Adrenal gland (tissue), 12 donors: Measurements from ENCODE around the gene FOCAD. TPM values are rescaled to one million over a fixed set of nuclear protein-coding genes. Genes with fewer than 3 reads are reported as not detected.

Source experiments
- DNase-seq, 7 donors: peaks; one replicate each; pipeline ENCODE4 v3.0.0-alpha.2; 2019 to 2020
- H3K27ac ChIP-seq, 5 donors: fragments of 200-600 bp; sonication (generic) in 4 of 5; 1 replicate in 3 of 5; 2 replicates in 2 of 5; pipeline versions ENCODE4 v1.5.1 to v1.8.0; 2016 to 2020; ENCODE audit warnings: mild to moderate bottlenecking in 1 of 5
- H3K27me3 ChIP-seq: fragments of 200-600 bp; 2 replicates; pipeline ENCODE4 v1.8.0; 2021
- H3K36me3 ChIP-seq, 2 donors: fragments of 200-600 bp; replicated peaks in 1 of 2; 1 replicate in 1 of 2; 2 replicates in 1 of 2; pipeline versions ENCODE4 v1.5.1 to v1.8.0; 2018 to 2022
- H3K4me1 ChIP-seq, 2 donors: fragments of 200-600 bp; replicated peaks in 1 of 2; 1 replicate in 1 of 2; 2 replicates in 1 of 2; pipeline versions ENCODE4 v1.5.1 to v1.8.0; 2018 to 2021
- H3K4me3 ChIP-seq, 4 donors: fragments of 200-600 bp; sonication (generic) in 3 of 4; one replicate each; pipeline ENCODE4 v1.5.1; 2016 to 2018
- H3K9me3 ChIP-seq, 3 donors: fragments of 200-600 bp; sonication (generic) in 1 of 3; replicated peaks in 1 of 3; 1 replicate in 2 of 3; 2 replicates in 1 of 3; pipeline versions ENCODE4 v1.5.1 to v1.8.0; 2016 to 2021
- POLR2A ChIP-seq, 2 donors: fragments of 450-650 bp; IDR thresholded peaks; one replicate each; pipeline ENCODE4 v1.6.1; 2017; ENCODE audit warnings: antibody characterized with exemption in 2 of 2, mild to moderate bottlenecking in 2 of 2, moderate library complexity in 1 of 2
- WGBS, 4 donors: extraction: QIAGEN DNeasy Blood & Tissue Kit in 2 of 4; methylation state at CpG; one replicate each; pipeline versions ENCODE4 v1.1.5 to v1.1.7; 2013 to 2017; 5-methylcytosine and 5-hydroxymethylcytosine counted together
- intact Hi-C, 2 donors: fragments of 100-400 bp; cut with DNase I; formaldehyde crosslinking; loops; one replicate each; pipeline versions ENCODE4 v1.14.1 to v1.15.0; 2022 to 2023
- polyA plus RNA-seq, 3 donors: library from polyadenylated mRNA; stranded (reverse); fragments of 200-250 nt in 2 of 3; fragments of 350-450 nt in 1 of 3; fragmentation: Illumina TruSeq in 1 of 3; extraction: RNeasy Lipid Tissue Mini Kit (QIAGEN cat#74804) in 1 of 3; gene quantifications; one replicate each; pipeline ENCODE4 v1.2.3, GENCODE V29; 2013 to 2014
- total RNA-seq, 9 donors: library from RNA; depleted of rRNA in 4 of 9; stranded (reverse); fragments of >200 nt in 4 of 9; fragments of 120-200 nt in 1 of 9; fragmentation: NEBNext Ultra II Directional in 1 of 9; extraction: Animal tissue kit (Norgen Biotek cat#: 25700) in 1 of 9; gene quantifications; one replicate each; pipeline versions ENCODE4 v1.1.0 to v1.2.4, GENCODE V29; 2013 to 2023
- TF ChIP-seq, protein P1 (sequence below), 6 experiments: fragments of 450-650 bp in 4 of 6; fragments of 200-600 bp in 2 of 6; sonication (generic) in 1 of 6; IDR thresholded peaks; 1 replicate in 5 of 6; 2 replicates in 1 of 6; pipeline versions ENCODE4 v1.5.1 to v1.8.0; 2016 to 2021; ENCODE audit warnings: antibody characterized with exemption in 6 of 6, mild to moderate bottlenecking in 2 of 6, moderate library complexity in 1 of 6
- donor health status: healthy with polysubstance abuse.
- donor health status: Bipolar disorder and iron deficiency.
- donor health status: DM: yes; HTN: yes; CAD: no.
- donor health status: DM: no; HTN: no; CAD: no.
- donor health status: DM: no; HTN: no; CAD: no.
- donor health status: DM: yes; HTN: yes; CAD: no.

The FOCAD gene
- total and polyA plus RNA-seq, 12 donors: 20.5 to 134 (median 59.7) TPM

DNA sequence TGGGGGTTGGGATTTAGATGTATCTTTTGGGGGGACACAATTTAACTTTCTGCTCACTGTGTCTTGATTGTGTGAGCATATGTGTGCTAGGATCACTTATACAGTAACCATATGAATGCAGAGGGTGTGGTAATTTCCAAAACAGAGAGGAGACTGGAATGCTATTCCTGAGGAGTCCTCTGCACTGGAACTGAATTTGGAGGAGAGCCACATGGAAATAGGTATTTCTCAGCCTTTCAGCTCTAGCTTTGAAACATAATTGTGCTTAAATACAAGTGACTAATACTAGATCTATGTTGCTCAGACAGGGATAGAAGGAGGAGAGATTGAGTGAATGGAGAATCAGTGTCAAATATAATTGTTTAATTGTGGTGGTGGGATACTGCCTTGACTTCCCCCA lies 45.5 kb downstream of the FOCAD start:
- TF ChIP-seq POLR2A (IDR thresholded peaks at IDR 0.05): no peak
- TF ChIP-seq, protein P1, sequence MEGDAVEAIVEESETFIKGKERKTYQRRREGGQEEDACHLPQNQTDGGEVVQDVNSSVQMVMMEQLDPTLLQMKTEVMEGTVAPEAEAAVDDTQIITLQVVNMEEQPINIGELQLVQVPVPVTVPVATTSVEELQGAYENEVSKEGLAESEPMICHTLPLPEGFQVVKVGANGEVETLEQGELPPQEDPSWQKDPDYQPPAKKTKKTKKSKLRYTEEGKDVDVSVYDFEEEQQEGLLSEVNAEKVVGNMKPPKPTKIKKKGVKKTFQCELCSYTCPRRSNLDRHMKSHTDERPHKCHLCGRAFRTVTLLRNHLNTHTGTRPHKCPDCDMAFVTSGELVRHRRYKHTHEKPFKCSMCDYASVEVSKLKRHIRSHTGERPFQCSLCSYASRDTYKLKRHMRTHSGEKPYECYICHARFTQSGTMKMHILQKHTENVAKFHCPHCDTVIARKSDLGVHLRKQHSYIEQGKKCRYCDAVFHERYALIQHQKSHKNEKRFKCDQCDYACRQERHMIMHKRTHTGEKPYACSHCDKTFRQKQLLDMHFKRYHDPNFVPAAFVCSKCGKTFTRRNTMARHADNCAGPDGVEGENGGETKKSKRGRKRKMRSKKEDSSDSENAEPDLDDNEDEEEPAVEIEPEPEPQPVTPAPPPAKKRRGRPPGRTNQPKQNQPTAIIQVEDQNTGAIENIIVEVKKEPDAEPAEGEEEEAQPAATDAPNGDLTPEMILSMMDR (IDR thresholded peaks at IDR 0.05): no peak
- Histone ChIP-seq H3K9me3 (no peaks in the 10 kb centered on the region), H3K27me3 (no peaks in the 10 kb centered on the region), H3K36me3 (no peaks in the 10 kb centered on the region), H3K27ac (no peak overlapping the region), H3K4me3 (no peak overlapping the region), H3K4me1 (no peaks in the 10 kb centered on the region)
- no peak for DNase-seq
- intact Hi-C loops: loop anchor here in 1 of 2 donors (10.0 kb wide), 1 partner anchor 55 kb away; no protein-coding TSS in a partner anchor

- TF ChIP-seq POLR2A (IDR thresholded peaks at IDR 0.05): no peak
- TF ChIP-seq, protein P1 (IDR thresholded peaks at IDR 0.05): no peak
- 74 to 84% (median 79%) methylated on average over 4 of the region's 4 CpGs for WGBS, 4 donors
Measured at GRCh38 chr9:20732118-20732517, 48.1 kb downstream of the FOCAD start.

GRCh38 chr9:20734275-20734674 lies 50.2 kb downstream of the FOCAD start:
- intact Hi-C loops: no loop called here
- no peaks in the 10 kb centered on the region for H3K4me1 ChIP-seq
- H3K27ac ChIP-seq: no peak overlapping the region
- 96 to 100% (median 97%) methylated on average over 1 of the region's 1 CpG for WGBS, 4 donors
- no peak overlapping the region for H3K4me3 ChIP-seq
- no peaks in the 10 kb centered on the region for H3K27me3 ChIP-seq
- no peaks in the 10 kb centered on the region for H3K36me3 ChIP-seq
- no peaks in the 10 kb centered on the region for H3K9me3 ChIP-seq
- DNase-seq: no peak
- TF ChIP-seq, protein P1 (IDR thresholded peaks at IDR 0.05): no peak
- no peak for TF ChIP-seq POLR2A (IDR thresholded peaks at IDR 0.05)

More at GRCh38 chr9:20732118-20732517, 48.1 kb downstream of the FOCAD start:
- no peaks in the 10 kb centered on the region for H3K27me3 ChIP-seq
- no peak overlapping the region for H3K4me3 ChIP-seq
- H3K27ac ChIP-seq: no peak overlapping the region
- no peaks in the 10 kb centered on the region for H3K36me3 ChIP-seq
- H3K9me3 ChIP-seq: no peaks in the 10 kb centered on the region
- DNase-seq: no peak
- intact Hi-C loops: no loop called here
- H3K4me1 ChIP-seq: no peaks in the 10 kb centered on the region

DNA sequence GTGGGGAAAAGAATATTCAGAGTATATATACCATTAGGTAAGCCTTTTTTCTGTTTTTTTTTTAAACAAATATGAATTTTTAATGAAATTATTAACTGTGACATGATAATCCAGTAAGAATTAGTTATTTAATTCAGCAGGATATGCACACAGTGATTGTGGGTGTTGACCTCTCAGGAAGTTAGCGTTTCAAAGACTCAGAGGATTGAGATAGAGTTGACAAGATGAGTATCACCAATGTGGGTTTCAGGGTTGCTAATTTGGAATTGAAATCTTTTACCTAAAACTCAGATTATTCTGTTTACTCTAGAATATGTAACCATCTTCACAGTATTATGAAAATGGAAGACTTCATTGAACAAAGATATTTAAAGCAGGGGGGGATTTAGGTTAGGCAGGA lies 56.2 kb downstream of the FOCAD start:
- Histone ChIP-seq H3K9me3 (no peaks in the 10 kb centered on the region), H3K27ac (no peak overlapping the region), H3K27me3 (no peaks in the 10 kb centered on the region), H3K4me1 (no peaks in the 10 kb centered on the region), H3K36me3 (no peaks in the 10 kb centered on the region), H3K4me3 (no peak overlapping the region)
- intact Hi-C loops: no loop called here
- no peak for TF ChIP-seq POLR2A (IDR thresholded peaks at IDR 0.05)
- TF ChIP-seq, protein P1 (IDR thresholded peaks at IDR 0.05): no peak
- no peak for DNase-seq
- WGBS, 4 donors: 80 to 92% (median 85%) methylated on average over 1 of the region's 1 CpG
